Measurements from ENCODE around the gene USP31. TPM values are rescaled to one million over a fixed set of nuclear protein-coding genes. Genes with fewer than 3 reads are reported as not detected.

The USP31 gene
- total RNA-seq, 1 experiment from 2014 or later: 26.9 TPM

GRCh38 chr16:23121024-23121423 lies 28.2 kb downstream of the USP31 start:
- no peaks in the 10 kb centered on the region for H3K27me3 Mint-ChIP-seq (ENCODE audit: insufficient read depth, unreplicated experiment)
- POLR2A ChIA-PET: interaction anchor here (3.0 to 7.3 kb wide), 2 partner anchors 23 to 28 kb away, joined by 9 to 63 read pairs; partner anchors contain the start of gene USP31
- intact Hi-C loops (cut with micrococcal nuclease): no loop called here
- no TSS peak for BruUV-seq (replicated peaks)
- TF ChIP-seq CTCF (IDR thresholded peaks at IDR 0.05; ENCODE audit: unreplicated experiment): no peak
- peaks cover 61% of the 10 kb centered on the region for H3K4me1 Mint-ChIP-seq (ENCODE audit: insufficient read depth, unreplicated experiment)
- no peaks in the 10 kb centered on the region for H3K36me3 Mint-ChIP-seq (ENCODE audit: insufficient read depth, unreplicated experiment)
- DNase-seq (ENCODE audit: unreplicated experiment): no peak
- CTCF ChIA-PET: interaction anchor here (0.6 to 1.2 kb wide), 2 partner anchors 10 to 262 kb away, joined by 3 read pairs; no protein-coding TSS in a partner anchor
- peak overlapping the region; percentile 59 for H3K27ac Mint-ChIP-seq (ENCODE audit: low read depth, unreplicated experiment)
- H3K4me3 Mint-ChIP-seq (ENCODE audit: unreplicated experiment): no peak overlapping the region
- no peaks in the 10 kb centered on the region for H3K9me3 Mint-ChIP-seq (ENCODE audit: unreplicated experiment)

GRCh38 chr16:23120562-23120961 lies 28.7 kb downstream of the USP31 start:
- CTCF ChIA-PET: interaction anchor here (1.2 kb wide), 1 partner anchor 10 kb away, joined by 3 read pairs; no protein-coding TSS in a partner anchor
- no peaks in the 10 kb centered on the region for H3K27me3 Mint-ChIP-seq (ENCODE audit: insufficient read depth, unreplicated experiment)

GRCh38 chr16:23119570-23119969 lies 29.7 kb downstream of the USP31 start:
- TF ChIP-seq CTCF (IDR thresholded peaks at IDR 0.05; ENCODE audit: unreplicated experiment): no peak
- CTCF ChIA-PET: interaction anchor here (0.6 kb wide), 1 partner anchor 35 kb away, joined by 3 read pairs; no protein-coding TSS in a partner anchor
- no peak overlapping the region for H3K4me3 Mint-ChIP-seq (ENCODE audit: unreplicated experiment)
- H3K27ac Mint-ChIP-seq (ENCODE audit: low read depth, unreplicated experiment): peak overlapping the region; percentile 59
- intact Hi-C loops (cut with micrococcal nuclease): no loop called here
- peaks cover 51% of the 10 kb centered on the region for H3K4me1 Mint-ChIP-seq (ENCODE audit: insufficient read depth, unreplicated experiment)
- BruUV-seq (replicated peaks): no TSS peak
- H3K36me3 Mint-ChIP-seq (ENCODE audit: insufficient read depth, unreplicated experiment): no peaks in the 10 kb centered on the region
- POLR2A ChIA-PET: interaction anchor here (0.7 to 7.3 kb wide), 4 partner anchors 12 to 29 kb away, joined by 3 to 63 read pairs (median 6); partner anchors contain the start of gene USP31
- peak; percentile 27 for DNase-seq (ENCODE audit: unreplicated experiment)
- no peaks in the 10 kb centered on the region for H3K9me3 Mint-ChIP-seq (ENCODE audit: unreplicated experiment)
- H3K27me3 Mint-ChIP-seq (ENCODE audit: insufficient read depth, unreplicated experiment): no peaks in the 10 kb centered on the region

More at GRCh38 chr16:23120562-23120961, 28.7 kb downstream of the USP31 start:
- DNase-seq (ENCODE audit: unreplicated experiment): no peak
- TF ChIP-seq CTCF (IDR thresholded peaks at IDR 0.05; ENCODE audit: unreplicated experiment): no peak
- Mint-ChIP-seq H3K4me3 (ENCODE audit: unreplicated experiment) (no peak overlapping the region), H3K27ac (ENCODE audit: low read depth, unreplicated experiment) (peak overlapping the region; percentile 59), H3K36me3 (ENCODE audit: insufficient read depth, unreplicated experiment) (no peaks in the 10 kb centered on the region), H3K9me3 (ENCODE audit: unreplicated experiment) (no peaks in the 10 kb centered on the region), H3K4me1 (ENCODE audit: insufficient read depth, unreplicated experiment) (peaks cover 59% of the 10 kb centered on the region)
- POLR2A ChIA-PET: interaction anchor here (3.0 to 7.3 kb wide), 2 partner anchors 24 to 28 kb away, joined by 9 to 63 read pairs; partner anchors contain the start of gene USP31
- BruUV-seq (replicated peaks): no TSS peak
- intact Hi-C loops (cut with micrococcal nuclease): no loop called here

GRCh38 chr16:23114131-23114904 lies 34.9 kb downstream of the USP31 start:
- Mint-ChIP-seq H3K4me1 (ENCODE audit: insufficient read depth, unreplicated experiment) (peaks cover 34% of the 10 kb centered on the region), H3K27ac (ENCODE audit: low read depth, unreplicated experiment) (peak overlapping the region; percentile 14), H3K9me3 (ENCODE audit: unreplicated experiment) (peaks cover 6% of the 10 kb centered on the region), H3K4me3 (ENCODE audit: unreplicated experiment) (no peak overlapping the region), H3K36me3 (ENCODE audit: insufficient read depth, unreplicated experiment) (no peaks in the 10 kb centered on the region), H3K27me3 (ENCODE audit: insufficient read depth, unreplicated experiment) (no peaks in the 10 kb centered on the region)
- ChIA-PET CTCF (interaction anchor here (1.4 kb wide), 1 partner anchor 322 kb away, joined by 5 read pairs; no protein-coding TSS in a partner anchor), POLR2A (interaction anchor here (0.6 to 0.7 kb wide), 2 partner anchors 42 to 320 kb away, joined by 3 to 4 read pairs; no protein-coding TSS in a partner anchor)
- no peak for DNase-seq (ENCODE audit: unreplicated experiment)
- BruUV-seq (replicated peaks): no TSS peak
- TF ChIP-seq CTCF (IDR thresholded peaks at IDR 0.05; ENCODE audit: unreplicated experiment): no peak
- intact Hi-C loops (cut with micrococcal nuclease): no loop called here
